H4 (cell line): ENCODE data around the gene TRIM59. TPM values are rescaled to one million over a fixed set of nuclear protein-coding genes. Genes with fewer than 3 reads are reported as not detected.

Experiments used
- DNase-seq: peaks from one replicate; pipeline ENCODE4 v3.0.0-alpha.2; 2015; ENCODE audit warnings: low spot score
- total RNA-seq: library from RNA; depleted of rRNA; stranded (reverse); fragments of >200 nt; shearing (Covaris generic); gene quantifications from 2 replicates; pipeline ENCODE4 v1.2.3, GENCODE V29; 2014; rRNA removed

Gene TRIM59
- total RNA-seq, 1 experiment from 2014 or later: not detected

DNA sequence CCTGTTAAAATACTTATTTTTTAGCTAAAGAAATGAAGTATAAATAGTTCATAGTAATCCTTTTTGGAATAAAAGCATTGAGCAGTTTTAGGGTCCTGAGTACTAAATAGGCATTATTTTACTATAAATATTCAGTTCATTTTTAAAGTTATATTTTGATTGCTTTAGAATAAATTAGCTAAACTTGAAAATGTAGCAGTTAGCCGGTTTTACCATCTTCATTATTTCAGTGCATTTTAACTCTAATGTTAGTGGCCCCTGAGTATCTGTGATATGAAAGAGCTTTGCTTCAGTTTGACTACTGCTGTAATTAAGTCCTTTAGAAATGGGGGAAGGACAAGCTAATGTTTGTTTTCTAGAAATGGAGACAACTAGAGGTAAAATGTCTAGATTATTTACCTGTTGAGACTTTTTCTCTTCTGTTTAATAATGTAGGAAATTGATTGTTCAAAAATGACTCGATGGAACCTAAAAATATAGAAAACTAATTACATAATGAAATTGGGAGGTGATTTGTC, 46.5 kb downstream of the TRIM59 start:
- no peak for DNase-seq

DNA sequence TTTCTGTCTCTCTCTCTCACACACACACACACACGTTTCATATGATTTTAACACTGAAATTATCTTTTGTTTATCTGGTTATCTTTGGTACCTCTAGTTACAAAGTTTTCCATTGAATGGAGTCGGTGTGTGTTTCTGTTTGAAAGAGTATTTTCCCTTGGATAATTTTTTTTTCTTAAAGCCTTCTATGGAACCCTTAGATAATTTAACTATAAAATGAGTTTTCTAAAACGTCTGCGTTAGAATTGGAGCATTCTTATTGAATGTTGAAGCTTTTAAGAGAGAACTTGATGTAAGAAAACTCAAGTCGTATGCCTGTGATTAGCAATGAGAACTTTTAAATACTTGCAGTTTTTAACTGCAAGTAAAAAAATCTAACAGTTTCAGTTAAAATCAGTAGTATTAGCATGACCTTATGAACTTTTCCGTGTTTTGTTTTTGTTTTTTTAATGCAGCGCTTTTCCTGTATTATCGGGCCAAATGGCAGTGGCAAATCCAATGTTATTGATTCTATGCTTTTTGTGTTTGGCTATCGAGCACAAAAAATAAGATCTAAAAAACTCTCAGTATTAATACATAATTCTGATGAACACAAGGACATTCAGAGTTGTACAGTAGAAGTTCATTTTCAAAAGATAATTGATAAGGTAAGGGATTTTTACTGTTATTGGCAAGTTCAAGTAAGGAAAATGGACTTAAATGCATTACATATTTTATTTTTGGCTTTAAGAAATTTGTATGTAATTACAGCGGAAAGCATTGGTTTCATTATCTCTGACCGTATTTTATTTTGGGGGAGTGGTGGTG, 47.2 kb downstream of the TRIM59 start:
- DNase-seq: no peak

- DNase-seq: peak; percentile 62
Observed at GRCh38 chr3:160401291-160402095, 48.1 kb downstream of the TRIM59 start.

DNA sequence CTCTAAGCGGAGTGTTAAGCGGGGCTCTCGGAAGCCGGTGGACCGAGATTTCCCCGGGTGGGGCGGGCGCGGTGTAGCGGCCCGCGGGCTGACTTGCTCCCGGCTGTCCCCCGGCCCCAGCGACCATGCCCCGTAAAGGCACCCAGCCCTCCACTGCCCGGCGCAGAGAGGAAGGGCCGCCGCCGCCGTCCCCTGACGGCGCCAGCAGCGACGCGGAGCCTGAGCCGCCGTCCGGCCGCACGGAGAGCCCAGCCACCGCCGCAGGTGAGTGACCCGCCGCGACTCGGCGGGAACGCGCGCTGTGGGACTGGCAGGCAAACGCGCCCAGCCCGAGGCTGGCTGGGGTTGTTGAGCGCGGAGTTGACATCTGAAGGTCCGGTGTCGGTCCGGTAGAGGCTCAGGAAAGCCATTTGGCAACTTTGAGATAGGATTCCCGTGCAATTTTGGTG, 48.9 kb downstream of the TRIM59 start:
- no peak for DNase-seq

DNA sequence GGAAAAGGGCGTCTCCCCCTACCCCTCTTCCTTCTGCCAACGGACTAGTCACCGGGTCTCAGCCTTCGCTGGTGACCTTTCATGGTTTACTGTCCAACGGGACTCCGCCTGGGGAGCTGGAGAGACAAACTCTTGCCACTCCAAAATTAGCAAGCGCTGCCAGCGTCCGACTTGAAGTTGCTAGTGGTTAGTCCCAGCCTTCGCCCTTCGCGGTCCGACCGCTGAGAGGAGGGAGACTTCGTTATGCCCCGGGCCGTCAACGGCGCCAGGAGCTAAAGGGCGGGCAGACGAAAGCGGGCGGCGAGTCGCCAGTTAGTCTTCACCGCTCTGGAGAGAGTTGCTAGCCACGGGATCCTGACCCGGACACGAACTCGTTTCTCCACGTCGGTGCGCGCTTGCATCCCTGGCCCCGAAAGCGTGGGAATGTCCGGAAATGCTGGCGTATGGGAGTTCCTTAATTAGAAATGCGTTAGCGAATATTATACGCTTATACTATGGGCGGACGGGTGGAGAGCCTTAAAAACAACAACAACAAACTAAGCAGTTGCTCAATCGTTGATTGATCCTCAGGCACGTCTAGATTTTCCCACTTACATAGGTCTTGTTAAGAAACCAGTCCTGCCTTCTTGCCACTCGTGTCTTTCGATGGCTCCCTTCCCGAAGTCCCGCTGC, 49.4 kb downstream of the TRIM59 start:
- peak; percentile 27 for DNase-seq

DNA sequence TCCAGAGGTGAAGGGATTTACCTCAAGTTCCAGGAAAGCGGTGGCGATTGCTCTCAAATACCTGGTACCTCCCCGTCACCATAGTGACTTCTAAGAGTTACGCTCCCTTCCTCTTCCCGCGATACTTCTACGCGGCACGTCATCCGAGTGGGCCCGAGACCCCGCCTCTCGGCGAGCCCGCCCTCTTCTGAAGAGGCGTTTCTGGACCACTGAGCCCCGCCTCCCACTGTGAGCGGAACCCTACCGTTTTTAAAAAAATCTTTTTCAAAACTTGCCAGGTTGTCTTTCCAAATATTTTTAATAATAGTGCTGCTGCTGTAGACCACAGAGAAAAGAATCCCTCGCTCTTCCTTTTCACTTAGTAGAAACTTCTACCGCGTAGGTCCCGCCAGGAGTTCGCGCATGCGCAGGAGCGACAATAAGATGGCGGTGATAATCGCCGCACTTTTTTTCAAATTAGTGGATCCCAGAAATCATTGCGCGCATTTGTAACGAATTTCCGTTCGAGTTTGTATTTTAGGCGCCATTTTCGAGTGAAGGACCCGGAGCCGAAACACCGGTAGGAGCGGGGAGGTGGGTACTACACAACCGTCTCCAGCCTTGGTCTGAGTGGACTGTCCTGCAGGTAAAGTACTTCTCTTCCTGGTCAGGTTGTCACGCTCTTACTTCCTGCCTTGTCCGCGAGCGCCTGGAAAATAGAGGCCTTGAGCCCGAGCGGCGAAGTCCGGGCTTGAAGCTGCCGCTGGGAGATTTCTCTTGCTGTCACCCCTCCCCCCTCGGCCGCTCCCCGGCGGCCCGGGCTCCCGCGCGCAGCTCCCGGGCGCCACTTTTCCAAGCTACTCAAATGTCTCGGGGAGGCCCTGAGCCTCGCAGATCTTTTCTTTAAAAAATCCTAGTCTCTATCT, 50.2 kb downstream of the TRIM59 start, which contains the start of the genes IFT80 and SMC4:
IFT80 (minus strand) TSS at position 101 of the 905 bp plus-strand sequence. CDS start 14,625 bp downstream, outside the sequence.
SMC4 (plus strand) TSS at position 526 of the 905 bp plus-strand sequence. CDS start 1,177 bp downstream, outside the sequence.
- DNase-seq: peak; percentile 96

GRCh38 chr3:160398820-160399124, 50.8 kb downstream of the TRIM59 start:
- DNase-seq: no peak

DNA sequence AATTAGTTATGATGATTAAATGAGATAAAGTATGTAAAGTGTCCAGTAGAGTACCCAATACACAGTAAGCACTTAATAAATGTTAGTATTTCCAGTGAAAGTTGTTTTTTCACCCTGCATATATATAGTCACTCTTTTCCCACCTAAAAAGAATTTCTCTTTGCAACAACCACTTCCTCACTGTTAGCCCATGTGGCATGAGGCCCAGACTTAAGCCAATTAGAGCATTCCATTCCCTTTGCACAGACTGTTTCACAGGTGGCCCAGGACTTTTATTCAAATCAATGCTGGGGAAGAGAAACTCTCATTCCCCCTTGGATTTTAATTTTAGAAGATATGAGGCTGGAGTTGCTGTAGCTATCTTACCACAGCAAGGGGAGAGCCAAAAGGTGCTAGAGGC, 54.3 kb downstream of the TRIM59 start:
- DNase-seq: peak; percentile 70

- no peak for DNase-seq
Observed at GRCh38 chr3:160394009-160394392, 55.6 kb downstream of the TRIM59 start.

DNA sequence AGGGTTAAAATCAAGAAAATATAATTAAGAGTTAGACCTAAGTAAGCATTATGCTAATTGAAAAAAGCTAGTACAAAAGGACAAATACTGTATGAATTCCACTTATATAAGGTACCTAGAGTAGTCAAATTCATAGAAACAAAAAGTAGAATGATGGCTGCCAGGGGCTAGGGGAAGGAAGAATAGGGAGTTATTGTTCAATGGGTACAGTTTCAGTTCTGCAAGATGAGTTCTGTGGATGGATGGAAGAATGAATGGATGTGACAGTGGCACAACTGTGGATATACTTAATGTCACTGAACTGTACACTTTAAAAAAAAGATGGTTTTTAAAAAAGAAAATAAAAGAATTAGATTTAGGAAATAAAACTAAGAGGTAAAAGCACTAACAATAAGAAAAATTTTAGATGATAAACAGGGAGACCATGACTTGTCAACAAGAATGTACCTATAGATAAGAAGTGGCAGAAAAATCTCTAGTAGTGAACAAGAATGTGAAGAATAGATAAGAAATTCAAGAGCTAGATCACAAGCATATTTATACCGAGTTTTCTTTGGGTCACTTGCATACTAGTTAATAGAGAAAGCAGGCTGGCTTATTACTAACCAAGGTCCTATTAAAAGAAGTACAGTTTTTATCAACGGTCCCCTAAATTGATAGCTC, 56.1 kb downstream of the TRIM59 start:
- DNase-seq: no peak

- no peak for DNase-seq
Observed at GRCh38 chr3:160392798-160393197, 56.8 kb downstream of the TRIM59 start.

GRCh38 chr3:160390565-160391138, 58.9 kb downstream of the TRIM59 start:
- DNase-seq: no peak

Other genes with a start within 250 kb of the TRIM59 start
- 0.15 TPM in 1 of 2 replicates, not detected in the other for gene C3orf80, start 224.4 kb downstream of the TRIM59 start, total RNA-seq
- 41.0 and 42.6 TPM in 2 replicates for gene IFT80, start 50.6 kb downstream of the TRIM59 start, total RNA-seq
- 69.3 and 115 TPM in 2 replicates for gene SMC4, start 50.1 kb downstream of the TRIM59 start, total RNA-seq
- 15.2 and 19.5 TPM in 2 replicates for gene KPNA4, start 115.8 kb upstream of the TRIM59 start, total RNA-seq
- 0.47 and 1.4 TPM in 2 replicates for gene ARL14, start 227.4 kb upstream of the TRIM59 start, total RNA-seq